HFF-Myc (cell line): Measurements from ENCODE around the gene ANGEL1.

Experiments used
- DNase-seq: peaks from one replicate; pipeline ENCODE4 v3.0.0-alpha.2; 2011; ENCODE audit warnings: low read depth; ENCODE audit errors: extremely low read depth
- H3K4me3 ChIP-seq: replicated peaks from 2 replicates; pipeline ENCODE4 v1.5.1; 2011; ENCODE audit warnings: low read depth, mild to moderate bottlenecking, control low read depth, low read length
- TF ChIP-seq, protein P1 (sequence below): IDR thresholded peaks from 2 replicates; pipeline ENCODE4 v1.5.1; 2012; ENCODE audit warnings: mild to moderate bottlenecking, low read depth, low read length, control low read depth; ENCODE audit errors: missing control alignments

Gene ANGEL1

DNA sequence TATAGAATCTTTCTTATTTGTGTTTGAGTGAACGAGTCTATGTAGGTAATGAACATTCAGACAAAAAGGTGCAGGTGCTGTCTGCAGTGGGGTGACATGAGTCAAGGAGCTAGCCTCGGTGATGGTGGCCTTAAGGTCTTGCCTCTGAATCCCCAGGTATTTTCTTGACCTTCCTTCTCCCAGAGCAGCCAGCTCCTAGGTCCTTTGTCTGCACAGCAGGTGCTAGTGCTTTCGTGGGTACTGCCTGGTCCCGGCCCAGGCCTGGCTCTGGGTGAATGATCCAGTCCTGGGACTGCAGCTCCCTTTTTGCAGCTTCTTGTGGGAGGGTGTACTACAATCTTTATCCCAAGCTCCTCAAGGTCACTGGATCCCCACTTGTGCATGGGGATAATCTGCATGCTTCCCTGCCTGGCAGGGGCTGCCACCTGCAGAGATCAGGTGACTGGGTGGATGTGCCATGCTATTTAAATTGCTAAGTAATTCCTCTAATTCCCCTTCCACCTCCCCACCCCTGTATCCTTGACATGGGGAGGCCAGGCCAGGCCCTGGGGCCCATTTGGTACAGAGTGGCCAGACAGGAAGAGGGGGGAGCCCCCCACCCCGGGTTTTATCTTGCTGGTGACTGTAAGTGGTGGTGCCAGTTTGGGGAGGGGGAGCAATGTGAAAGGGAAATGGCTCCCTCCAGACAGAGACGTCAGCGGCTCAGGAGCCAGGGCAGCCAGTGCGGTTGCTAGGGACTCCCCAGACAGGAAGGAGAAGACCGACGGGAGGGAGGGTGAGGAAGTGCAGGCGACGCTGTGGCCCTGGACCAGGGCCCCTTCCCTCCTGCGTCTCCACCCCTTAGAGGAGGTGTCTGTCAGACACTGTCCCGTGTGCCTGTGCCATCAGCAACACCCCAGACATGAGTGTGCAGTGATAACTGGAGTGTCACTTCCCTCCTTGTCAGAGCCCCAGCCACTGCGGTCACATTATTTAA is 44.7 kb downstream of the ANGEL1 start:
- no peak for DNase-seq
- H3K4me3 ChIP-seq, result no peak overlapping the region
- TF ChIP-seq, protein P1, sequence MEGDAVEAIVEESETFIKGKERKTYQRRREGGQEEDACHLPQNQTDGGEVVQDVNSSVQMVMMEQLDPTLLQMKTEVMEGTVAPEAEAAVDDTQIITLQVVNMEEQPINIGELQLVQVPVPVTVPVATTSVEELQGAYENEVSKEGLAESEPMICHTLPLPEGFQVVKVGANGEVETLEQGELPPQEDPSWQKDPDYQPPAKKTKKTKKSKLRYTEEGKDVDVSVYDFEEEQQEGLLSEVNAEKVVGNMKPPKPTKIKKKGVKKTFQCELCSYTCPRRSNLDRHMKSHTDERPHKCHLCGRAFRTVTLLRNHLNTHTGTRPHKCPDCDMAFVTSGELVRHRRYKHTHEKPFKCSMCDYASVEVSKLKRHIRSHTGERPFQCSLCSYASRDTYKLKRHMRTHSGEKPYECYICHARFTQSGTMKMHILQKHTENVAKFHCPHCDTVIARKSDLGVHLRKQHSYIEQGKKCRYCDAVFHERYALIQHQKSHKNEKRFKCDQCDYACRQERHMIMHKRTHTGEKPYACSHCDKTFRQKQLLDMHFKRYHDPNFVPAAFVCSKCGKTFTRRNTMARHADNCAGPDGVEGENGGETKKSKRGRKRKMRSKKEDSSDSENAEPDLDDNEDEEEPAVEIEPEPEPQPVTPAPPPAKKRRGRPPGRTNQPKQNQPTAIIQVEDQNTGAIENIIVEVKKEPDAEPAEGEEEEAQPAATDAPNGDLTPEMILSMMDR, result no peak

DNA sequence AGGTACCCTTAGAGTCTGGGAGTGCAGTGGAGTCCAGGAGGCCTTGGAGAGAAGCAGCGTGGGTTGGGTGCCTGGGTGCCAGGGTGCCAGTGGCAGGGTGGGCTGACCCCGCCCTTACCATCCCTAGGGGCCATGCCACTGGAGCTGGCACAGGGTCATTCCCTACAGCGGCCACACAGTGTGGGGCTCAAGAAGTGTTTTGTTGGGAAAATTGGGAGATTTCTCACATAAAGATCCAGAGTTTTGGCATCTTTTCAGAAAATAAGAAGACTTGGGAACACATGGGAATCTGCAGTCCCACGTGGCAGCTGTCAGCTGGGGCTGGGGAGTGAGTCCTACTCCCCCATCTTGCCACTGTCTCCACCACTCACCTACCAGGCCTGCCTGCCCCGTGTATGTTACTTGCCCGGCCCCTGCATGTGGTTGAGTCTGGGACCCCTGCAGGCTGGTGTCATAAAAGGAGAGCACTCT is 47.2 kb downstream of the ANGEL1 start:
- H3K4me3 ChIP-seq, result no peak overlapping the region
- TF ChIP-seq, protein P1, result no peak
- no peak for DNase-seq

DNA sequence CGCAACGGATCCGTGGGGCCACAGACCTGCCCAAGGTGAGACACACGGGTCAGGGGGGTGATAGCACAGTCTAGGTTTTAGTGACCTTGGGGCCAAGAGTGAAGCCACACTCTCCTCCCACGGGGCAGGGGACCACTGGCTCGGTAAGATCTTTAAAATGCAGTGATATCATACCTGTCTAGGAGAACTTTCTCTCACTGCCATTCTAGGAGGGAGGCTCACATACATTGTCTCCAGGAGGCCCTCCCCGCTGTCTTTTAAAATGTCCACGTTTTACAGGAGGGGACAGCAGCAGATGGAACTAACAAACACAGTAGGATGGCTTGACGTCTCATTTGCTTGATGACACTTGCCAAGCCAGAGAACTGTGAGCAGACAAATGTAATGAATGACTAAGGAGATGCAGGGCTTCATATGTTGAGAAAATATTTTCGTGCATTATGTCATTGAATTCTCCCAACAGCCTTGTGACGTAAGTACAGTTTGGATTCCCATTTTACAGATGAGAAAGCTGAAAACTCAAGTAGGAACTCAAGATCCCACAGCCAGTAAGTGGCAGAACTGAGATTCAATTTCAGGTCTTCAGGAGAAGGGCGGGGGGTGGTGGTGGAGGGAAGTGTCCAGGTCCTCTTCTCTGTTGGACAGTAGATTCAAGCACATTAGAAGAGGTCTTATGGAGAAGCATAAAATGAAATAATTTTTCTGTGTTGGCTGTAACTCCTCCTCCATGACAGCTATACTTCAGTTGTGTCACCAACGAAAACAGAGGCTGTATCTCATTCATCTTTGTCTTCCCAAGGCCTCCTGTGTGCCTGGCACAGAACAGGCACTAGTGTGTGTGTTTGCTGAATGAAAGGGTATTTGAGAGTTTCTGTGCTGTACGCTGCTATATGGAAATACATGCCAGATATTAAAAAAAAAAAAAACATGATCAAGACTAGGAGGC is 49.3 kb downstream of the ANGEL1 start:
- TF ChIP-seq, protein P1, result no peak
- DNase-seq, result no peak
- no peak overlapping the region for H3K4me3 ChIP-seq

DNA sequence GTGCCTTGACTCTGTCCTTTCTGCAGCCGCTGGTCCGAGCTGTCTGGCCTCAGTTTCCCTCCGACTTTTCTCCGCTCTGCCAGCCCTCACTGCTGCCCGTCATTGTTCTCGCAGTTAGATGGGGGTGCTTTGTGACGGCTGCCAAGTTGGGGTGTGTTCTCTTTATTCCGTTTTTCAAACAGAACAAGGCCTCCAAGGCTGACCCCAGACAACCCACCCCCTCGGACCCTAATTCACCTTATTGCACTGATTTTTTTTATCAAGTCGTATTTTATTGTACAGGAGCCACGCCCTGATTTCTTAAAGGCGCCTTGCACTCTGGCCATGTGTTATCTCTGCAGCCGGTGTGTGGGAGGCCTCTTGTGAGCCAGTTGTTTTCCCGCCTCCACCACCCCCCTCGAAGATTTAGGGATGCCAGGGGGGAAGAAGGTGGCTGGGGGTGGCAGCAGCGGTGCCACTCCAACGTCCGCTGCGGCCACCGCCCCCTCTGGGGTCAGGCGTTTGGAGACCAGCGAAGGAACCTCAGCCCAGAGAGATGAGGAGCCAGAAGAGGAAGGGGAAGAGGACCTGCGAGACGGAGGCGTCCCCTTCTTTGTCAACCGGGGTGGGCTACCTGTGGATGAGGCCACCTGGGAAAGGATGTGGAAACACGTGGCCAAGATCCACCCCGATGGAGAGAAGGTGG is 50.1 kb downstream of the ANGEL1 start:
- TF ChIP-seq, protein P1, result no peak
- no peak for DNase-seq
- H3K4me3 ChIP-seq, result peak overlapping the region; percentile 61

DNA sequence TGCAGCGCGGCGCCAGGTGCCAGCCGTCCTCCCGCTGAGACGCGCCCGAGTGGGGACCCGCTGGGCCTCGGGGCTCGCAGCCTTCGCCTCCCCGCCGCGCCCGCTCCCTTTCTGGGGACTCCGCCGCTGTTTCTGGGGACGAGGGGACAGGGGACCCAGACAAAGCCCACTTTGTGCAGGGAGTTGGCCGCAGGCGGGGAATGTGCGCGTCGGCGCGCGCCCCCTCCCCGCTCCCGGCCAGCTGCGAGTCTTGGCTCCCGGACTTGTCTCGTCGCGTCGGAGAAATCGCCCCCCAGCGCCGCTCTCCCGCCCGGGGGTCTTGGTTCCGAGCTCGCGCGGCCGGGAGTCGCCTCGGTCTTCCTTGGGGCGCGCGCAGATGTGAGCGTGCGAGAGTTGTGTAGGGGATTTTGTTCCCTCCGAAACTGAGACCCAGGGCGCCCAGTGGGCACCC is 50.7 kb downstream of the ANGEL1 start:
- peak overlapping the region; percentile 61 for H3K4me3 ChIP-seq
- TF ChIP-seq, protein P1, result no peak
- DNase-seq, result no peak
